Measurements from ENCODE around the gene SMIM32. TPM values are rescaled to one million over a fixed set of nuclear protein-coding genes. Genes with fewer than 3 reads are reported as not detected.

SMIM32 gene
- total and polyA plus RNA-seq, 2 experiments from 2014 or later = 0.27 to 0.56 TPM

DNA sequence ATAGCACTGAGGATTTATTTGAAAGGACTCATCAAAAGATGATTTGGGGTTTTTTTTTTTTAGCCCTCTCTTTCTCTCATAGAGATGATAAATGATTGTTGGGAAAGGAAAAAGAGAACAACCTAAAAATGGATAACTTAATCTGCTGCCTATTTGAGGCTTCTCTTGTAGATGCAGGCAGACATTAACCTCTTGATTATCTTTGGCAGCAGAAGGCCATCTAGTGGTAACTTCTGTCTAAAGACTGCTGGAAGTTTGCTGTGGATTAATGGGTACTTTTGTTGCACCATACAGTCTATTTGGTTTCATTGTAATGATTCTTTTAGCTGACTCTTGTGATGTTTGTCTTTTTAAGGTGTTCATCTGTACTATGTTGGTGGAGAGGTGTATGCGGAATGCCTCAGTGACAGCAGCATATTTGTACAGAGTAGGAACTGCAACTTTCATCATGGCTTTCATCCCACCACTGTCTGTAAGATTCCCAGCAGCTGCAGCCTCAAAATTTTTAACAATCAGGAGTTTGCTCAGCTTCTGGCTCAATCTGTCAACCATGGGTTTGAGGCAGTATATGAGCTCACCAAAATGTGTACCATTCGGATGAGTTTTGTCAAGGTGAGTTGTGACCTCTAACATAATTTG, 18.8 kb downstream of the SMIM32 start:
- H3K4me1 ChIP-seq (ENCODE audit: insufficient read depth) = no peaks in the 10 kb centered on the region
- H3K27me3 ChIP-seq (ENCODE audit: insufficient read depth) = no peaks in the 10 kb centered on the region
- H3F3A ChIP-seq (replicated peaks; ENCODE audit: low read depth) = no peaks in the 10 kb centered on the region
- H3K79me2 ChIP-seq (replicated peaks; ENCODE audit: insufficient read depth) = no peaks in the 10 kb centered on the region
- DNase-seq (ENCODE audit: low spot score) (peak; percentile 67), ATAC-seq (peak; percentile 66)
- Mint-ChIP-seq H3K4me1 (no peaks in the 10 kb centered on the region; the same call in 2 of the 3 replicates), H3K9me3 (no peaks in the 10 kb centered on the region), H3K36me3 (ENCODE audit: low read depth) (peaks cover 28% of the 10 kb centered on the region), H3K27ac (no peak overlapping the region), H3K27me3 (ENCODE audit: insufficient read depth, low read depth, poor library complexity) (no peaks in the 10 kb centered on the region), H3K4me3 (no peak overlapping the region)
- TF ChIP-seq, protein P1, sequence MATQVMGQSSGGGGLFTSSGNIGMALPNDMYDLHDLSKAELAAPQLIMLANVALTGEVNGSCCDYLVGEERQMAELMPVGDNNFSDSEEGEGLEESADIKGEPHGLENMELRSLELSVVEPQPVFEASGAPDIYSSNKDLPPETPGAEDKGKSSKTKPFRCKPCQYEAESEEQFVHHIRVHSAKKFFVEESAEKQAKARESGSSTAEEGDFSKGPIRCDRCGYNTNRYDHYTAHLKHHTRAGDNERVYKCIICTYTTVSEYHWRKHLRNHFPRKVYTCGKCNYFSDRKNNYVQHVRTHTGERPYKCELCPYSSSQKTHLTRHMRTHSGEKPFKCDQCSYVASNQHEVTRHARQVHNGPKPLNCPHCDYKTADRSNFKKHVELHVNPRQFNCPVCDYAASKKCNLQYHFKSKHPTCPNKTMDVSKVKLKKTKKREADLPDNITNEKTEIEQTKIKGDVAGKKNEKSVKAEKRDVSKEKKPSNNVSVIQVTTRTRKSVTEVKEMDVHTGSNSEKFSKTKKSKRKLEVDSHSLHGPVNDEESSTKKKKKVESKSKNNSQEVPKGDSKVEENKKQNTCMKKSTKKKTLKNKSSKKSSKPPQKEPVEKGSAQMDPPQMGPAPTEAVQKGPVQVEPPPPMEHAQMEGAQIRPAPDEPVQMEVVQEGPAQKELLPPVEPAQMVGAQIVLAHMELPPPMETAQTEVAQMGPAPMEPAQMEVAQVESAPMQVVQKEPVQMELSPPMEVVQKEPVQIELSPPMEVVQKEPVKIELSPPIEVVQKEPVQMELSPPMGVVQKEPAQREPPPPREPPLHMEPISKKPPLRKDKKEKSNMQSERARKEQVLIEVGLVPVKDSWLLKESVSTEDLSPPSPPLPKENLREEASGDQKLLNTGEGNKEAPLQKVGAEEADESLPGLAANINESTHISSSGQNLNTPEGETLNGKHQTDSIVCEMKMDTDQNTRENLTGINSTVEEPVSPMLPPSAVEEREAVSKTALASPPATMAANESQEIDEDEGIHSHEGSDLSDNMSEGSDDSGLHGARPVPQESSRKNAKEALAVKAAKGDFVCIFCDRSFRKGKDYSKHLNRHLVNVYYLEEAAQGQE (IDR thresholded peaks at IDR 0.05; ENCODE audit: unreplicated experiment) = no peak
- TF ChIP-seq ZNF114 (CRISPR knock-in tag; IDR thresholded peaks at IDR 0.05) (no peak), CREB1 (CRISPR knock-in tag; IDR thresholded peaks at IDR 0.05; ENCODE audit: low read depth) (no peak)
- TF ChIP-seq, protein P2, sequence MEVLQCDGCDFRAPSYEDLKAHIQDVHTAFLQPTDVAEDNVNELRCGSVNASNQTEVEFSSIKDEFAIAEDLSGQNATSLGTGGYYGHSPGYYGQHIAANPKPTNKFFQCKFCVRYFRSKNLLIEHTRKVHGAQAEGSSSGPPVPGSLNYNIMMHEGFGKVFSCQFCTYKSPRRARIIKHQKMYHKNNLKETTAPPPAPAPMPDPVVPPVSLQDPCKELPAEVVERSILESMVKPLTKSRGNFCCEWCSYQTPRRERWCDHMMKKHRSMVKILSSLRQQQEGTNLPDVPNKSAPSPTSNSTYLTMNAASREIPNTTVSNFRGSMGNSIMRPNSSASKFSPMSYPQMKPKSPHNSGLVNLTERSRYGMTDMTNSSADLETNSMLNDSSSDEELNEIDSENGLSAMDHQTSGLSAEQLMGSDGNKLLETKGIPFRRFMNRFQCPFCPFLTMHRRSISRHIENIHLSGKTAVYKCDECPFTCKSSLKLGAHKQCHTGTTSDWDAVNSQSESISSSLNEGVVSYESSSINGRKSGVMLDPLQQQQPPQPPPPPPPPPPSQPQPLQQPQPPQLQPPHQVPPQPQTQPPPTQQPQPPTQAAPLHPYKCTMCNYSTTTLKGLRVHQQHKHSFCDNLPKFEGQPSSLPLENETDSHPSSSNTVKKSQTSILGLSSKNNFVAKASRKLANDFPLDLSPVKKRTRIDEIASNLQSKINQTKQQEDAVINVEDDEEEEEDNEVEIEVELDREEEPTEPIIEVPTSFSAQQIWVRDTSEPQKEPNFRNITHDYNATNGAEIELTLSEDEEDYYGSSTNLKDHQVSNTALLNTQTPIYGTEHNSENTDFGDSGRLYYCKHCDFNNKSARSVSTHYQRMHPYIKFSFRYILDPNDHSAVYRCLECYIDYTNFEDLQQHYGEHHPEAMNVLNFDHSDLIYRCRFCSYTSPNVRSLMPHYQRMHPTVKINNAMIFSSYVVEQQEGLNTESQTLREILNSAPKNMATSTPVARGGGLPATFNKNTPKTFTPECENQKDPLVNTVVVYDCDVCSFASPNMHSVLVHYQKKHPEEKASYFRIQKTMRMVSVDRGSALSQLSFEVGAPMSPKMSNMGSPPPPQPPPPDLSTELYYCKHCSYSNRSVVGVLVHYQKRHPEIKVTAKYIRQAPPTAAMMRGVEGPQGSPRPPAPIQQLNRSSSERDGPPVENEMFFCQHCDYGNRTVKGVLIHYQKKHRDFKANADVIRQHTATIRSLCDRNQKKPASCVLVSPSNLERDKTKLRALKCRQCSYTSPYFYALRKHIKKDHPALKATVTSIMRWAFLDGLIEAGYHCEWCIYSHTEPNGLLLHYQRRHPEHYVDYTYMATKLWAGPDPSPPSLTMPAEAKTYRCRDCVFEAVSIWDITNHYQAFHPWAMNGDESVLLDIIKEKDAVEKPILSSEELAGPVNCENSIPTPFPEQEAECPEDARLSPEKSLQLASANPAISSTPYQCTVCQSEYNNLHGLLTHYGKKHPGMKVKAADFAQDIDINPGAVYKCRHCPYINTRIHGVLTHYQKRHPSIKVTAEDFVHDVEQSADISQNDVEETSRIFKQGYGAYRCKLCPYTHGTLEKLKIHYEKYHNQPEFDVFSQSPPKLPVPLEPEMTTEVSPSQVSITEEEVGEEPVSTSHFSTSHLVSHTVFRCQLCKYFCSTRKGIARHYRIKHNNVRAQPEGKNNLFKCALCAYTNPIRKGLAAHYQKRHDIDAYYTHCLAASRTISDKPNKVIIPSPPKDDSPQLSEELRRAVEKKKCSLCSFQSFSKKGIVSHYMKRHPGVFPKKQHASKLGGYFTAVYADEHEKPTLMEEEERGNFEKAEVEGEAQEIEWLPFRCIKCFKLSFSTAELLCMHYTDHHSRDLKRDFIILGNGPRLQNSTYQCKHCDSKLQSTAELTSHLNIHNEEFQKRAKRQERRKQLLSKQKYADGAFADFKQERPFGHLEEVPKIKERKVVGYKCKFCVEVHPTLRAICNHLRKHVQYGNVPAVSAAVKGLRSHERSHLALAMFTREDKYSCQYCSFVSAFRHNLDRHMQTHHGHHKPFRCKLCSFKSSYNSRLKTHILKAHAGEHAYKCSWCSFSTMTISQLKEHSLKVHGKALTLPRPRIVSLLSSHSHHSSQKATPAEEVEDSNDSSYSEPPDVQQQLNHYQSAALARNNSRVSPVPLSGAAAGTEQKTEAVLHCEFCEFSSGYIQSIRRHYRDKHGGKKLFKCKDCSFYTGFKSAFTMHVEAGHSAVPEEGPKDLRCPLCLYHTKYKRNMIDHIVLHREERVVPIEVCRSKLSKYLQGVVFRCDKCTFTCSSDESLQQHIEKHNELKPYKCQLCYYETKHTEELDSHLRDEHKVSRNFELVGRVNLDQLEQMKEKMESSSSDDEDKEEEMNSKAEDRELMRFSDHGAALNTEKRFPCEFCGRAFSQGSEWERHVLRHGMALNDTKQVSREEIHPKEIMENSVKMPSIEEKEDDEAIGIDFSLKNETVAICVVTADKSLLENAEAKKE (CRISPR knock-in tag; IDR thresholded peaks at IDR 0.05) = no peak
- TF ChIP-seq, protein P3, sequence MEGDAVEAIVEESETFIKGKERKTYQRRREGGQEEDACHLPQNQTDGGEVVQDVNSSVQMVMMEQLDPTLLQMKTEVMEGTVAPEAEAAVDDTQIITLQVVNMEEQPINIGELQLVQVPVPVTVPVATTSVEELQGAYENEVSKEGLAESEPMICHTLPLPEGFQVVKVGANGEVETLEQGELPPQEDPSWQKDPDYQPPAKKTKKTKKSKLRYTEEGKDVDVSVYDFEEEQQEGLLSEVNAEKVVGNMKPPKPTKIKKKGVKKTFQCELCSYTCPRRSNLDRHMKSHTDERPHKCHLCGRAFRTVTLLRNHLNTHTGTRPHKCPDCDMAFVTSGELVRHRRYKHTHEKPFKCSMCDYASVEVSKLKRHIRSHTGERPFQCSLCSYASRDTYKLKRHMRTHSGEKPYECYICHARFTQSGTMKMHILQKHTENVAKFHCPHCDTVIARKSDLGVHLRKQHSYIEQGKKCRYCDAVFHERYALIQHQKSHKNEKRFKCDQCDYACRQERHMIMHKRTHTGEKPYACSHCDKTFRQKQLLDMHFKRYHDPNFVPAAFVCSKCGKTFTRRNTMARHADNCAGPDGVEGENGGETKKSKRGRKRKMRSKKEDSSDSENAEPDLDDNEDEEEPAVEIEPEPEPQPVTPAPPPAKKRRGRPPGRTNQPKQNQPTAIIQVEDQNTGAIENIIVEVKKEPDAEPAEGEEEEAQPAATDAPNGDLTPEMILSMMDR (conservative IDR thresholded peaks at IDR 0.05; ENCODE audit: low read depth in 2 of 2) = peak; percentile 73 to 78
- no peak overlapping the region for H2AFZ ChIP-seq
- no peak overlapping the region for H3K4me2 ChIP-seq
- H3K9me2 ChIP-seq (ENCODE audit: insufficient read depth) = no peaks in the 10 kb centered on the region
- peaks cover 10% of the 10 kb centered on the region; the same call in 1 of the 2 replicates for H4K20me1 ChIP-seq (replicated peaks; ENCODE audit: insufficient read depth)
- peaks cover 8% of the 10 kb centered on the region; the same call in 1 of the 2 replicates for H3K36me3 ChIP-seq (ENCODE audit: insufficient read depth)
- H3K27ac ChIP-seq (ENCODE audit: low read depth) = no peak overlapping the region
- H3K4me3 ChIP-seq = no peak overlapping the region

All from GM23338 (cell line).